ENCODE results near the gene GLRX.

The GLRX gene

GRCh38 chr5:95822542-95823181, at the start of gene GLRX:
Gene GLRX (minus strand): TSS chr5:95822726. CDS start chr5:95822662, 64 bp downstream.
- peak; percentile 37 to 44 for DNase-seq

GRCh38 chr5:95871146-95871806, 48.8 kb upstream of the GLRX start:
- DNase-seq = no peak

GRCh38 chr5:95870105-95870672, 47.7 kb upstream of the GLRX start:
- peak in 1 of 2 donors; percentile 14 for DNase-seq

GRCh38 chr5:95869173-95869855, 46.8 kb upstream of the GLRX start:
- DNase-seq = peak in 1 of 2 donors; percentile 22

- DNase-seq = no peak
These were observed 45.6 kb upstream of the GLRX start for GRCh38 chr5:95868136-95868535.

GRCh38 chr5:95866435-95867040, 44.0 kb upstream of the GLRX start:
- no peak for DNase-seq

GRCh38 chr5:95864944-95865504, 42.5 kb upstream of the GLRX start:
- DNase-seq = no peak

- DNase-seq = no peak
These were observed 41.9 kb upstream of the GLRX start for GRCh38 chr5:95864456-95864855.

GRCh38 chr5:95863383-95863757, 40.8 kb upstream of the GLRX start:
- no peak for DNase-seq

GRCh38 chr5:95862671-95863382, 40.3 kb upstream of the GLRX start:
- no peak for DNase-seq

- DNase-seq = no peak
These were observed 39.5 kb upstream of the GLRX start for GRCh38 chr5:95861864-95862561.

- peak in 1 of 2 donors; percentile 28 for DNase-seq
These were observed 38.8 kb upstream of the GLRX start for GRCh38 chr5:95861221-95861863.

- DNase-seq = no peak
These were observed 37.1 kb upstream of the GLRX start for GRCh38 chr5:95859661-95860060.

- DNase-seq = peak; percentile 89 to 91
These were observed 36.4 kb upstream of the GLRX start for GRCh38 chr5:95858661-95859595.

GRCh38 chr5:95858023-95858461, 35.5 kb upstream of the GLRX start:
- no peak for DNase-seq

GRCh38 chr5:95857185-95857945, 34.8 kb upstream of the GLRX start:
- no peak for DNase-seq

GRCh38 chr5:95856501-95856981, 34.0 kb upstream of the GLRX start:
- no peak for DNase-seq

- DNase-seq = no peak
These were observed 31.0 kb upstream of the GLRX start for GRCh38 chr5:95853490-95853889.

GRCh38 chr5:95852567-95852966, 30.0 kb upstream of the GLRX start:
- DNase-seq = no peak

Data from bone marrow (tissue), 2 donors.